ENCODE measurements around the gene SNX33.

- peak in 1 of 3 experiments; percentile 43 for TF ChIP-seq CTCF (optimal IDR thresholded peaks at IDR 0.05 in 1 of 3, IDR thresholded peaks at IDR 0.05 in 1 of 3, conservative IDR thresholded peaks at IDR 0.05 in 1 of 3; ENCODE audit: extremely low read depth in 1 of 3, insufficient read depth in 2 of 3, low read length in 3 of 3)
- no peak for TF ChIP-seq EZH2 (IDR thresholded peaks at IDR 0.05; ENCODE audit: low read length)
These were observed 36.9 kb downstream of the SNX33 start for GRCh38 chr15:75684648-75685047.

Data from keratinocyte (primary cell).